Natural killer cell (primary cell): Measurements from ENCODE around the gene PPP1R12B. TPM values are rescaled to one million over a fixed set of nuclear protein-coding genes. Genes with fewer than 3 reads are reported as not detected.

Experiments
- ATAC-seq, 3 donors: fragments of 150-1000 bp in 2 of 3; fragments of 200-7000 bp in 1 of 3; cut with Tn5 transposase; 1 replicate in 1 of 3; 2 replicates in 2 of 3; pipeline ENCODE4 v1.10.0; 2021; ENCODE audit warnings: mild to moderate bottlenecking in 2 of 3, moderate library complexity in 2 of 3
- DNase-seq, 2 donors: peaks; one replicate each; pipeline versions ENCODE4 v3.0.0 to v3.0.0-alpha.2; 2013 to 2021; ENCODE audit warnings: mixed read lengths in 1 of 2
- H3K27ac ChIP-seq: one replicate; pipeline ENCODE4 v1.5.1; 2013; ENCODE audit warnings: mild to moderate bottlenecking, low read length
- H3K27me3 ChIP-seq: one replicate; pipeline ENCODE4 v1.6.1; 2013; ENCODE audit warnings: low read length; ENCODE audit not compliant: control insufficient read depth, insufficient read depth
- H3K36me3 ChIP-seq: one replicate; pipeline ENCODE4 v1.6.1; 2013; ENCODE audit warnings: low read length; ENCODE audit not compliant: control insufficient read depth, insufficient read depth
- H3K4me1 ChIP-seq: one replicate; pipeline ENCODE4 v1.6.1; 2013; ENCODE audit warnings: low read length; ENCODE audit not compliant: control insufficient read depth, insufficient read depth
- H3K4me3 ChIP-seq: one replicate; pipeline ENCODE4 v1.5.1; 2013; ENCODE audit warnings: low read length
- H3K9me3 ChIP-seq: one replicate; pipeline ENCODE4 v1.6.1; 2013; ENCODE audit warnings: low read length; ENCODE audit not compliant: control insufficient read depth, insufficient read depth
- H3K27ac Mint-ChIP-seq, 2 donors: one replicate each; pipeline ENCODE4 v1.8.0; 2022; ENCODE audit warnings: mild to moderate bottlenecking in 2 of 2, mixed read lengths in 2 of 2, moderate library complexity in 1 of 2
- H3K27me3 Mint-ChIP-seq, 2 donors: one replicate each; pipeline ENCODE4 v1.8.0; 2022; ENCODE audit warnings: low read depth in 2 of 2, mixed read lengths in 2 of 2
- H3K36me3 Mint-ChIP-seq: one replicate; pipeline ENCODE4 v1.8.0; 2022; ENCODE audit warnings: mixed read lengths
- H3K4me1 Mint-ChIP-seq, 2 donors: one replicate each; pipeline ENCODE4 v1.8.0; 2022; ENCODE audit warnings: mixed read lengths in 2 of 2
- H3K4me3 Mint-ChIP-seq: one replicate; pipeline ENCODE4 v1.8.0; 2022; ENCODE audit warnings: mild to moderate bottlenecking, moderate library complexity, mixed read lengths
- H3K9me3 Mint-ChIP-seq, 2 donors: one replicate each; pipeline ENCODE4 v1.8.0; 2022; ENCODE audit warnings: mixed read lengths in 2 of 2
- CTCF ChIP-seq: fragments of 200-600 bp; IDR thresholded peaks from one replicate; pipeline ENCODE4 v1.8.0; 2022; ENCODE audit warnings: antibody characterized with exemption
- WGBS: methylation state at CpG from one replicate; pipeline ENCODE4 v1.1.7; 2013; ENCODE audit warnings: missing lambda C conversion rate; ENCODE audit not compliant: insufficient coverage; 5-methylcytosine and 5-hydroxymethylcytosine counted together
- intact Hi-C: fragments of 100-400 bp; cut with micrococcal nuclease; formaldehyde crosslinking; loops from one replicate; pipeline ENCODE4 v1.14.2; 2022
- total RNA-seq, 4 donors: library from RNA; stranded (reverse); fragments of 120-200 nt in 1 of 4; gene quantifications; one replicate each; pipeline versions ENCODE4 v1.2.3 to v1.2.4, GENCODE V29; 2013 to 2022

Gene PPP1R12B
- total RNA-seq, 3 donors from 2014 or later (not counting 1 experiment from before 2014, with no cell fraction given) = 27.8 to 47.5 (median 46.5) TPM

GRCh38 chr1:202561240-202561639, 212.7 kb downstream of the PPP1R12B start:
- no CpG with 5 or more reads among the region's 1 CpG for WGBS
- intact Hi-C loops = no loop called here
- peak in 1 of 3 donors; percentile 33 for ATAC-seq
- Histone ChIP-seq H3K4me1 (peaks cover 10% of the 10 kb centered on the region), H3K27ac (no peak overlapping the region), H3K27me3 (no peaks in the 10 kb centered on the region), H3K4me3 (no peak overlapping the region), H3K36me3 (peaks cover 3% of the 10 kb centered on the region), H3K9me3 (no peaks in the 10 kb centered on the region)
- Mint-ChIP-seq H3K27me3 (no peaks in the 10 kb centered on the region), H3K9me3 (no peaks in the 10 kb centered on the region), H3K4me3 (peak overlapping the region; percentile 0), H3K4me1 (peaks cover 20 to 21% of the 10 kb centered on the region in 2 donors), H3K36me3 (no peaks in the 10 kb centered on the region), H3K27ac (peak overlapping the region; percentile 19 to 46)
- no peak for TF ChIP-seq CTCF
- DNase-seq = no peak

GRCh38 chr1:202561726-202562443, 213.4 kb downstream of the PPP1R12B start:
- Mint-ChIP-seq H3K36me3 (no peaks in the 10 kb centered on the region), H3K4me1 (peaks cover 23% of the 10 kb centered on the region in 2 donors), H3K27me3 (no peaks in the 10 kb centered on the region), H3K4me3 (peak overlapping the region; percentile 0), H3K9me3 (no peaks in the 10 kb centered on the region), H3K27ac (peak overlapping the region; percentile 19 to 46)
- WGBS = 88% methylated on average over 1 of the region's 2 CpGs
- H3K4me1 ChIP-seq = peaks cover 11% of the 10 kb centered on the region
- no peak for DNase-seq
- no peaks in the 10 kb centered on the region for H3K27me3 ChIP-seq
- H3K9me3 ChIP-seq = no peaks in the 10 kb centered on the region
- peaks cover 3% of the 10 kb centered on the region for H3K36me3 ChIP-seq
- H3K4me3 ChIP-seq = no peak overlapping the region
- no peak for TF ChIP-seq CTCF
- intact Hi-C loops = no loop called here
- no peak overlapping the region for H3K27ac ChIP-seq
- peak; percentile 83 to 86 (median 85) for ATAC-seq

GRCh38 chr1:202562444-202563060, 214.1 kb downstream of the PPP1R12B start:
- intact Hi-C loops = no loop called here
- H3K4me3 ChIP-seq = no peak overlapping the region

More at GRCh38 chr1:202562444-202563060, 214.1 kb downstream of the PPP1R12B start:
- ATAC-seq (no peak), DNase-seq (no peak)
- H3K27ac ChIP-seq = no peak overlapping the region
- Mint-ChIP-seq H3K27me3 (no peaks in the 10 kb centered on the region), H3K27ac (peak overlapping the region in 1 of 2 donors; percentile 19), H3K4me1 (peaks cover 29% of the 10 kb centered on the region in 2 donors), H3K9me3 (no peaks in the 10 kb centered on the region), H3K36me3 (no peaks in the 10 kb centered on the region), H3K4me3 (no peak overlapping the region)
- no peak for TF ChIP-seq CTCF
- H3K4me1 ChIP-seq = peaks cover 11% of the 10 kb centered on the region
- no peaks in the 10 kb centered on the region for H3K9me3 ChIP-seq
- 96% methylated on average over 13 of the region's 13 CpGs for WGBS
- peaks cover 3% of the 10 kb centered on the region for H3K36me3 ChIP-seq
- H3K27me3 ChIP-seq = no peaks in the 10 kb centered on the region
